ENCODE measurements around the gene ZNF391.

The ZNF391 gene

GRCh38 chr6:27414300-27414699, 25.7 kb downstream of the ZNF391 start:
- Histone ChIP-seq H2AFZ (ENCODE audit: low read length) (no peak overlapping the region), H3K4me2 (ENCODE audit: low read depth, low read length) (no peak overlapping the region), H3K9me3 (replicated peaks; ENCODE audit: insufficient read depth, low read length) (no peaks in the 10 kb centered on the region), H3K79me2 (ENCODE audit: low read length) (no peaks in the 10 kb centered on the region), H3F3A (ENCODE audit: insufficient read depth, low read length) (no peaks in the 10 kb centered on the region), H3K9ac (ENCODE audit: low read length) (no peak overlapping the region), H3K4me1 (ENCODE audit: low read length) (no peaks in the 10 kb centered on the region), H3K9me2 (replicated peaks; ENCODE audit: insufficient read depth, low read length) (no peaks in the 10 kb centered on the region), H3K27ac (ENCODE audit: low read length) (no peak overlapping the region), H3K36me3 (replicated peaks; ENCODE audit: insufficient read depth, low read length) (no peaks in the 10 kb centered on the region), H3K27me3 (replicated peaks; ENCODE audit: insufficient read depth, low read length) (no peaks in the 10 kb centered on the region), H3K4me3 (ENCODE audit: low read length) (no peak overlapping the region), H4K20me1 (ENCODE audit: insufficient read depth, low read length) (no peaks in the 10 kb centered on the region)
- DNase-seq: no peak
- TF ChIP-seq EZH2 (optimal IDR thresholded peaks at IDR 0.05; ENCODE audit: low read depth, low read length) (no peak), EZH2phosphoT487 (IDR thresholded peaks at IDR 0.05; ENCODE audit: low read length) (no peak), CTCF (IDR thresholded peaks at IDR 0.05; ENCODE audit: low read length) (no peak)

DNA sequence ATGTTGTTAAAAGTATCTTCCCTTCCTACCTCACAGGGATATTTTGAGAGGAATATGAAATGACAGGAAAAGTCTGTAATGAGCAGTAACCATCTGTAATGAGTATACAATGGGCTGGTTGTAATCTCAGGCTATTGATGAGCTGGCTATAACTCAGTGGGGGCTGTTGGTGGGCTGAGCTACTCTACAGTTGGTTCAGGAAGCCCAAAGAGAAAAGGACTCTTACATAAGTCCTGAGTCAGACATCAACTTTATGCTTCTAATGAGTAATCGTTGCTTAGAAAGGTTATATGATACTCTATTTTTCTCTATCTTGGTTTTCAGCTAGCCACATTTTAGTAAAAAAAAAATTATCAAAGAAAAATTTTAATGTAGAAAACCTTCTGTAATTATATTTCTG, 26.4 kb downstream of the ZNF391 start:
- H3F3A ChIP-seq (ENCODE audit: insufficient read depth, low read length): no peaks in the 10 kb centered on the region
- H2AFZ ChIP-seq (ENCODE audit: low read length): no peak overlapping the region
- H3K9ac ChIP-seq (ENCODE audit: low read length): no peak overlapping the region
- H3K79me2 ChIP-seq (ENCODE audit: low read length): no peaks in the 10 kb centered on the region
- no peaks in the 10 kb centered on the region for H4K20me1 ChIP-seq (ENCODE audit: insufficient read depth, low read length)
- no peak overlapping the region for H3K4me2 ChIP-seq (ENCODE audit: low read depth, low read length)
- DNase-seq: no peak
- H3K27me3 ChIP-seq (replicated peaks; ENCODE audit: insufficient read depth, low read length): no peaks in the 10 kb centered on the region
- H3K4me1 ChIP-seq (ENCODE audit: low read length): no peaks in the 10 kb centered on the region
- H3K9me2 ChIP-seq (replicated peaks; ENCODE audit: insufficient read depth, low read length): no peaks in the 10 kb centered on the region
- H3K9me3 ChIP-seq (replicated peaks; ENCODE audit: insufficient read depth, low read length): no peaks in the 10 kb centered on the region
- no peak overlapping the region for H3K27ac ChIP-seq (ENCODE audit: low read length)
- TF ChIP-seq CTCF (IDR thresholded peaks at IDR 0.05; ENCODE audit: low read length): no peak
- no peak for TF ChIP-seq EZH2phosphoT487 (IDR thresholded peaks at IDR 0.05; ENCODE audit: low read length)
- no peak for TF ChIP-seq EZH2 (optimal IDR thresholded peaks at IDR 0.05; ENCODE audit: low read depth, low read length)
- no peaks in the 10 kb centered on the region for H3K36me3 ChIP-seq (replicated peaks; ENCODE audit: insufficient read depth, low read length)
- H3K4me3 ChIP-seq (ENCODE audit: low read length): no peak overlapping the region

- H3K4me1 ChIP-seq (ENCODE audit: low read length): no peaks in the 10 kb centered on the region
- H3F3A ChIP-seq (ENCODE audit: insufficient read depth, low read length): no peaks in the 10 kb centered on the region
- no peaks in the 10 kb centered on the region for H3K9me3 ChIP-seq (replicated peaks; ENCODE audit: insufficient read depth, low read length)
- H3K36me3 ChIP-seq (replicated peaks; ENCODE audit: insufficient read depth, low read length): no peaks in the 10 kb centered on the region
- no peak overlapping the region for H3K27ac ChIP-seq (ENCODE audit: low read length)
- no peaks in the 10 kb centered on the region for H4K20me1 ChIP-seq (ENCODE audit: insufficient read depth, low read length)
- DNase-seq: no peak
- H3K79me2 ChIP-seq (ENCODE audit: low read length): no peaks in the 10 kb centered on the region
- no peaks in the 10 kb centered on the region for H3K27me3 ChIP-seq (replicated peaks; ENCODE audit: insufficient read depth, low read length)
- no peak overlapping the region for H2AFZ ChIP-seq (ENCODE audit: low read length)
- no peak overlapping the region for H3K4me2 ChIP-seq (ENCODE audit: low read depth, low read length)
- no peak overlapping the region for H3K4me3 ChIP-seq (ENCODE audit: low read length)
- H3K9me2 ChIP-seq (replicated peaks; ENCODE audit: insufficient read depth, low read length): no peaks in the 10 kb centered on the region
- TF ChIP-seq EZH2phosphoT487 (IDR thresholded peaks at IDR 0.05; ENCODE audit: low read length) (no peak), EZH2 (optimal IDR thresholded peaks at IDR 0.05; ENCODE audit: low read depth, low read length) (no peak), CTCF (IDR thresholded peaks at IDR 0.05; ENCODE audit: low read length) (no peak)
- no peak overlapping the region for H3K9ac ChIP-seq (ENCODE audit: low read length)
Measured at GRCh38 chr6:27415898-27416297, 27.3 kb downstream of the ZNF391 start.

Measured in MM.1S (cell line).